HK-2 (cell line): ENCODE results near the gene VPS13D.

Experiments
- DNase-seq: peaks from one replicate; pipeline ENCODE4 v3.0.0-alpha.2; 2018; ENCODE audit not compliant: unreplicated experiment

VPS13D gene

GRCh38 chr1:12339811-12340543 is 110.1 kb downstream of the VPS13D start:
- DNase-seq: no peak

GRCh38 chr1:12340544-12340930 is 110.7 kb downstream of the VPS13D start:
- DNase-seq: no peak

GRCh38 chr1:12341667-12342066 is 111.8 kb downstream of the VPS13D start:
- no peak for DNase-seq

- no peak for DNase-seq
Measured at GRCh38 chr1:12342401-12343003, 112.7 kb downstream of the VPS13D start.

- DNase-seq: no peak
Measured at GRCh38 chr1:12343823-12344487, 114.1 kb downstream of the VPS13D start.

GRCh38 chr1:12344596-12345349 is 114.9 kb downstream of the VPS13D start:
- no peak for DNase-seq

- no peak for DNase-seq
Measured at GRCh38 chr1:12345350-12346217, 115.8 kb downstream of the VPS13D start.

- no peak for DNase-seq
Measured at GRCh38 chr1:12346483-12347151, 116.8 kb downstream of the VPS13D start.

GRCh38 chr1:12348113-12348512 is 118.3 kb downstream of the VPS13D start:
- no peak for DNase-seq

GRCh38 chr1:12353981-12354380 is 124.2 kb downstream of the VPS13D start:
- no peak for DNase-seq

GRCh38 chr1:12356004-12356890 is 126.4 kb downstream of the VPS13D start:
- DNase-seq: no peak

- DNase-seq: no peak
Measured at GRCh38 chr1:12358499-12358898, 128.7 kb downstream of the VPS13D start.

- DNase-seq: no peak
Measured at GRCh38 chr1:12359359-12360133, 129.7 kb downstream of the VPS13D start.

GRCh38 chr1:12368646-12369045 is 138.8 kb downstream of the VPS13D start:
- no peak for DNase-seq

GRCh38 chr1:12369258-12369657 is 139.4 kb downstream of the VPS13D start:
- no peak for DNase-seq

- no peak for DNase-seq
Measured at GRCh38 chr1:12370333-12370975, 140.6 kb downstream of the VPS13D start.

- no peak for DNase-seq
Measured at GRCh38 chr1:12371053-12371452, 141.2 kb downstream of the VPS13D start.

GRCh38 chr1:12372180-12372579 is 142.3 kb downstream of the VPS13D start:
- DNase-seq: no peak

GRCh38 chr1:12372761-12373160 is 142.9 kb downstream of the VPS13D start:
- no peak for DNase-seq
